HG02759 (cell line): Measurements from ENCODE around the gene HEMK1.

ENCODE experiments used
- ATAC-seq: cut with Tn5 transposase; IDR thresholded peaks from one replicate; pipeline ENCODE4 v1.9.1; 2021; ENCODE audit warnings: mild to moderate bottlenecking, moderate library complexity; ENCODE audit not compliant: unreplicated experiment

The HEMK1 gene

GRCh38 chr3:50572801-50573371 lies 3.6 kb downstream of the HEMK1 start:
- ATAC-seq = no peak

DNA sequence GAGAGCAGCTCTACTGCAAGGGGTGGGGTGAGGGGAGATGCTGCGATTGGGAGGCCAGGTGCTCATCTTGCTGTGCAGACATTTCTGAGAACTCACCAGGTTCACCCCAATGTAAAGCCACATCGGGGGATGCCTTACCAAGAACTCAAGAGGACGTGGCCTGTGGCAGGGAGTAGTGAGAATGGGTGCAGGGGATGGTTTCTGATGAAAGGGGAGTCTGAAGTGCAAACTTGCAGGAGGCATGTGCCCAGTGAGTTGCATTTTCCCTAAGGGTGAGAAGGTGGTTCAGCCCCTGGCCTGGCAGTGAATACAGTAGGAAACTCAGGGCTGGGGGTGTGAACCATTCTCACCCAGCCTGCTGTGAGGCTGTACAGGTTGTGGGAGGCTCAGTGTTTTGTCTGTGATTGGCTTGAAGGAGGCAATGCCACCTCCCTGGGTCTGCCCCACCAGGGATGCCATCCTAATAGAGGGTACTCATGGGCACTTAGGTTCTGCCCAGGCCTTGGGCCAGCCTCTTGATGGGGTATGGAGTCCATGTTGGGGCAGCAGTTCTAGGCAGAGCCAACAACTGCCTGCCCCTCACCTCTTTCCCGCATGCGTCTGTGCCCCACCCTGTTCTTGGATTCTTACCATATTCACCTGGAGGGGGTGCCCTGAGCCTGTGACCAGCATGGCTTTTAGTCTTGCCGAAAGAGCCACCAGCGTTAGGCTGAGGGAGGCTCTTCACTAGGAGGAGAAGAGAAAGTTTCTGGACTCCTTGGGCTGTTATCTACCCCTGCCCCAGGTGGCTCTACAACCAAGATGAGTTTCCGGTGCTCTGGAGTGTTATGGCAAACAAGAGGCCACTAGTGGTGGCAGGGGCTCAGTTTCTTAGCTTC lies 4.5 kb downstream of the HEMK1 start:
- no peak for ATAC-seq

- ATAC-seq = no peak
These were observed 5.1 kb downstream of the HEMK1 start for GRCh38 chr3:50574444-50574831.

- no peak for ATAC-seq
These were observed 6.0 kb downstream of the HEMK1 start for GRCh38 chr3:50575372-50575771.

GRCh38 chr3:50577348-50577747 lies 8.0 kb downstream of the HEMK1 start:
- no peak for ATAC-seq

DNA sequence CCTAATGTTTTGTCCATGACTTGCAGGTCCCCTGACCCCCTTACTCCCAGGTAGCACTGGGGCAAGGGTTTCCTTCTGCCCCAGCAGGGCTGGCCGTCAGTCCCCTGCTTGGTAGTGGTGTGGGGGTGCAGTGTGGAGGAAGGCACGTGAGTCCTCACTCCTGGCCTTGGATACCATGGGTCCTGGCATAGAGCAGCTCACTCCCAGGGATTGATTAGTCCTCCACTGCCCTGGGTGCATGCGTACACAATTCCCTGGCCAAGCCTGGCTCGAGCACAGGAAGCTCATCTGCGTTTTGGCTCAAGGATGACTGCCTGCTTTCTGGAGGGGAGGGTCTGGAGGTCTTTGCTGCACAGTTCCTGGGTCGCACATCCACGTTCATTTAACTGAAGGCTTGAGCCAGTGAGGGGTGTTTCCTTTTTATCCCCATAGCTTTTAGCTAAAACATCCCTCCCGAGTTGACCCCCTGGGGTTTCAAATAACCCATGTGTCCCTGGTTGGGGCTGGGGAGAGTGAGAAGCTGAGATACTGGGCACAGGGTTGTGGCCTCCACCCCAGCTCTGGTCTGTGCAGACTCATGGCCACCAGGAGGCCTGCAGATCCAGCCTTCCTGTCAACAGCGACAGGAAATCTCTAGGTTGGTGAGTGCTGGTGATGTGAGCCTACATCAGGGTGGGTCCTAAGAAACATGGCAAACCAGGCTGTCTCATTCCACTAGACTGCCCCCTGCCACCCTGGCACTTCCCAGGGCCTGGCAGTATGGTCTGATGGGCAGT lies 11.5 kb downstream of the HEMK1 start:
- ATAC-seq = no peak

- ATAC-seq = no peak
These were observed 12.1 kb downstream of the HEMK1 start for GRCh38 chr3:50581459-50581842.

DNA sequence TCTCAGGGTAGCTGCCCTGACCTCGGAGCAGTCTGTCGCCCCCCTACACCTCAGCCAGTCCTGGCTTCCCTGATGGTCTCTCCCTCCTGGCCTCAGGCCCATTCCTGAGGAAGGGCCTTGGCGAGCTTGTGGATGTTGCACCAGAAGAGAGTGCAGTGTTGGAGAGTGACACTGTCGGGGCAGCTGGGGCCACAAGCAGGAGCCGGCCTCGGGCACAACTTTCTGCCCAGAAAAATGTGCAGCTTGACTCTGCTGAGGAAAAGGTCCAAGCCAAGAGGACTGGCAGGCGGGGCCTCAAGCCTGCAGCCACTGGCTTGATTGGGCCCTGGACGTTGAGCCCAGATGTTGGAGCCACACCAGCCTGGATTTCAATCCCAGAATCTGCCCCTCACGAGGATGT lies 12.8 kb downstream of the HEMK1 start:
- no peak for ATAC-seq

- ATAC-seq = no peak
These were observed 14.6 kb downstream of the HEMK1 start for GRCh38 chr3:50583897-50584296.

GRCh38 chr3:50584391-50584790 lies 15.1 kb downstream of the HEMK1 start:
- no peak for ATAC-seq

GRCh38 chr3:50585919-50586762 lies 16.8 kb downstream of the HEMK1 start:
- peak; percentile 30 for ATAC-seq

GRCh38 chr3:50586763-50587070 lies 17.4 kb downstream of the HEMK1 start:
- no peak for ATAC-seq

DNA sequence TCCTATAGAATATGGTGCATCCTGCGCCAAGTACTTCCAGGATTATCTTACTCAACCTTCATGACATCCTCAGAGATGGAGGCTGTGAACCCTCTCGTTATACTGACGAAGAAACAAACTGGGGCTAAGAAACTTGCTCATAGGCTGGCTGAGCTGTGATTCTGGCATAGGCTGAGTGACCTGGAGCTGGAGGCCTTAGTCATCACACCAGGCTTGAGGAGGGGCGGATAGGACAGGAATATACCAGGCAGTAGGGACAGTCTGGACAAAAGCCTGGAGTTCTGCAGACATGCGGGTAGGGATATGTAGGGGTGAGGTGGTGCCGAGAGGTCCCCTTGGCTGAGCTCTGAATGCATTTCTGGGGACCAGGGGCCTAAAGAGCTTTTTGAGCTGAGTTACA lies 18.1 kb downstream of the HEMK1 start:
- ATAC-seq = no peak

DNA sequence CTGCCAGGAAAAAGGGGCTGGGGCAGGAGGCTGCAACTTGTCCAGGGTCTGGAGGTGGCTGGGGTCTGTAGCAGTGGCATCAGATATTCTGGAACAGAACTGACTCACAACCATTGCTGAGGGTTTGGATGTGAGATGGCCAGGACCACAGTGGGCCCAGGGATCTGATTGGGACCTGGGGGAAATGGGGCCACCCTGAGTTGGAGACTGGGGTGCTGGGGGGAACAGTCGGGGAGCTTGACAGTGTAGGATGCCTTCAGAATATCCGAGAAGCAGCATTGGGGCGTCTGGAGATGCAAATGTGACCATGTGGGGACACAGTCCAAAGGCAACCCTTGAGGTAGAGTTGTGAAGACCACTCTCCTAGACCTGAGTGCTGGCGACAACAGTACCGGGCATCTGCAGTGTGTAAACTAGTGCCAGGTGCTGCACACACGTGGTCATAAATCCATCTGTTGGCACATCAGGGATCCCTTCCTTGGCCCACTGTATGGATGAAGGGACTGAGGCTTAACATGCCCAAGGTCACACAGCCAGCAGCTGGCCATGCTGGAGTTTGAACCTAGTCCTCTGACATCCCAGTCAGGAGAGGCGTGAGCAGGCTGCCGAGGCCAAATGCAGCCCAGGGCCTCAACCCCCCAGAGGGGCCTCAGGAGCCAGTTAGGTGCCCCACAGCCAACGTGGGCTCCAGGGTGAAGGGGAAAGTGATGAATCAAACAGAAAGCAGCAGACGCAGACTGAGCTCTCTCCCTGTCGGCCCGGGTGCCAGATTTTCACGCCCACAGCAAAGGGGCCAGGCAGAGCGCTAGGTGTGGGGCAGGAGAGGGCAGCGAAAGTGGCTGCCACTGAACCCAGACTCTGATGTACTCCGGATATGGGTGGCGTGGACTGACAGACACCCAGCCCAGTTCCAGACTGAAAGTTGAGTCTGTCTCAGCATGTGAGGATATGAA lies 18.8 kb downstream of the HEMK1 start:
- peak; percentile 37 for ATAC-seq

DNA sequence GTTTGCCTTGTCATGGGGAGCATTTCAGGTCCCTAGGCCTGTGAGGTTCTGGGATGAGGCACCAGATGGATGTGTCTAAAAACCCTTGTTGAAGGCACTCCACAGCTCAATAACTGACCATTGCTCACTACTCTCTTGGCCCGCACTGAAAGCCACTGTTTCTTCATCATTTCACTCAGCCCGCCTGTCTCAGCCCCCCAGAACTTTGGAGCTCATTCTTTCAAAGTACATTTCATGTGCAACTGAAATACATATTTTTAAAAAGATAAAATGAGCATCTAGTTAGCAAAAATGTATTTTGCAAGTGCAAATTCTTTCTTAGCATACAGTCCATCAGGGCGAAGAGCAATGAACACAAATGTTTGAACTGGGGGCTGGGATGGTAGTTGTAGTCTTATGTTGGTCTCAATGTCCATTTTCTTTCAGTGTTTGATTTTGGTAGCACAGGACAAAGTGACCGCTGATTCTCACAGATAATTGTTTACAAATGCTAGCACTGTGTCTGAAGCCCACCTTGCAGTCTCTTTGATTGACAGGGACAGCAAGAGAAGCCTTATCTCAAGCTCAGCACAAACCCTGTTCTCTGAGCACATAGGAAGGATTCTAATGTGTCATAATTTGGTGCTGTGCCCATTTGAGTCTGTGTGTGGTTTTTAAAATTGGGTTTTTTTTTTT lies 19.6 kb downstream of the HEMK1 start:
- ATAC-seq = no peak

- ATAC-seq = no peak
These were observed 21.9 kb downstream of the HEMK1 start for GRCh38 chr3:50591196-50591741.

GRCh38 chr3:50592568-50592967 lies 23.2 kb downstream of the HEMK1 start:
- ATAC-seq = no peak

DNA sequence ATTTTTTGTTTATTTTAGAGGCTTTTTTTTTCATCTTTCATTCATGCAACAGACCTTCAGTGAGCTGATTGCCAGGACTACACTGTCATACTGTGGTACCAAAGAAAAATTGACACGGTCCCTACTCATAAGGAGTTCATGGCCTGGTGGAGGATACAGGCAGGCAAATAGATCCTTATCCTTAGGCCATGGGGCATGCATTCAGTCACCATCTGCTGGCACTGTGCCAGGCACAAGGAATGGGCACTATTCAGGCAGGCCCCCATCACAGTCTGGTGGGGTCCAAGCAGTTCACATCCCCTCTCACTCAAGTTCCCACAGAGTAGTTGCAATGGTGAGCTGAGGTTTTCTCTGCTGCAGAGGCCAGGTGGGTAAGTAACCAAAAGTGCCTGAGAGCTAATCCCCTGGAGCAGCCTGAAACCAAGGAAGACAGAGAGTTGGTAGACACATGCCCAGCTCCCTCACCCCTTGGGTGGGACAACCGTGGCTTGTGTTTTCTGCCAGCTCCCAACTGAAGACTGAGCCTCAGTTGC lies 25.0 kb downstream of the HEMK1 start:
- ATAC-seq = no peak
